Hepatocyte (in vitro differentiated cells): ENCODE results near the gene DDX11.
"Not testable (repeated sequence)": the region's sequence is repeated elsewhere in the genome, so short reads cannot be mapped to it uniquely, and the experiment has no call there.

Experiments used
- EZH2phosphoT487 ChIP-seq: fragments of 200-600 bp; sonication (generic); IDR thresholded peaks from one replicate; pipeline ENCODE4 v1.6.1; 2018; ENCODE audit warnings: antibody characterized with exemption, mild to moderate bottlenecking, low read depth, moderate library complexity; ENCODE audit not compliant: unreplicated experiment, severe bottlenecking
- TF ChIP-seq, protein P1 (sequence below): fragments of 200-600 bp; sonication (generic); IDR thresholded peaks from 2 replicates; pipeline ENCODE4 v1.5.1; 2016; ENCODE audit warnings: antibody characterized with exemption, mild to moderate bottlenecking; ENCODE audit not compliant: poor library complexity

DNA sequence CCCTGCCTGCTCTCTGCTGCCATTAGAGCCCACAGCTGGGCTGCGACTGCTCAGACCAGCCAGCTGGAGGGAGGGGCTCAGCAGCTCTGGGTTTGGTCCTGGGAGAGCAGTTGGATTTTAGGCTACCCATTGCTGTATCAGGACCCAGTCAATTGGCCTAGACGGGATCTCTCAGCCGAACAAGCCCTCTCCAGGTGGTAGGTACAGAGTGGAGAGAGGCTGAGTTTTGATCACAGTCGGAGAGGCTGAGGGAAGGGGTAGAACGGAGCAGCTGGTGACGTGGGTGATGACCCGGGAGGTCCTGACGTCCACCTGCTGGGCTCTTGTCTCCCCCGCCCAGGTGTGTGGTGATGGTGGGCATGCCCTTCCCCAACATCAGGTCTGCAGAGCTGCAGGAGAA lies 28.9 kb downstream of the DDX11 start:
- TF ChIP-seq, protein P1, sequence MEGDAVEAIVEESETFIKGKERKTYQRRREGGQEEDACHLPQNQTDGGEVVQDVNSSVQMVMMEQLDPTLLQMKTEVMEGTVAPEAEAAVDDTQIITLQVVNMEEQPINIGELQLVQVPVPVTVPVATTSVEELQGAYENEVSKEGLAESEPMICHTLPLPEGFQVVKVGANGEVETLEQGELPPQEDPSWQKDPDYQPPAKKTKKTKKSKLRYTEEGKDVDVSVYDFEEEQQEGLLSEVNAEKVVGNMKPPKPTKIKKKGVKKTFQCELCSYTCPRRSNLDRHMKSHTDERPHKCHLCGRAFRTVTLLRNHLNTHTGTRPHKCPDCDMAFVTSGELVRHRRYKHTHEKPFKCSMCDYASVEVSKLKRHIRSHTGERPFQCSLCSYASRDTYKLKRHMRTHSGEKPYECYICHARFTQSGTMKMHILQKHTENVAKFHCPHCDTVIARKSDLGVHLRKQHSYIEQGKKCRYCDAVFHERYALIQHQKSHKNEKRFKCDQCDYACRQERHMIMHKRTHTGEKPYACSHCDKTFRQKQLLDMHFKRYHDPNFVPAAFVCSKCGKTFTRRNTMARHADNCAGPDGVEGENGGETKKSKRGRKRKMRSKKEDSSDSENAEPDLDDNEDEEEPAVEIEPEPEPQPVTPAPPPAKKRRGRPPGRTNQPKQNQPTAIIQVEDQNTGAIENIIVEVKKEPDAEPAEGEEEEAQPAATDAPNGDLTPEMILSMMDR = not testable (repeated sequence)
- TF ChIP-seq EZH2phosphoT487 = not testable (repeated sequence)
